Subcutaneous abdominal adipose tissue (tissue), 5 donors: ENCODE measurements around the gene ADD1.

Experiments
- H3K27ac ChIP-seq: one replicate; pipeline ENCODE4 v1.7.0; 2013; ENCODE audit warnings: low read depth, mild to moderate bottlenecking, inconsistent platforms, low read length, moderate library complexity
- H3K27me3 ChIP-seq, 5 donors: one replicate each; pipeline ENCODE4 v1.7.0; 2013; ENCODE audit warnings: low read length in 5 of 5, inconsistent platforms in 1 of 5; ENCODE audit not compliant: control insufficient read depth in 5 of 5, insufficient read depth in 4 of 5
- H3K36me3 ChIP-seq, 5 donors: one replicate each; pipeline ENCODE4 v1.7.0; 2013; ENCODE audit warnings: low read length in 5 of 5; ENCODE audit not compliant: control insufficient read depth in 5 of 5, insufficient read depth in 5 of 5
- H3K4me1 ChIP-seq, 5 donors: one replicate each; pipeline ENCODE4 v1.7.0; 2013; ENCODE audit warnings: low read length in 5 of 5, mild to moderate bottlenecking in 3 of 5, moderate library complexity in 1 of 5; ENCODE audit not compliant: control insufficient read depth in 5 of 5, insufficient read depth in 5 of 5
- H3K4me3 ChIP-seq, 5 donors: one replicate each; pipeline ENCODE4 v1.7.0; 2013; ENCODE audit warnings: low read length in 5 of 5, low read depth in 1 of 5
- H3K9ac ChIP-seq, 5 donors: one replicate each; pipeline ENCODE4 v1.7.0; 2013; ENCODE audit warnings: low read length in 5 of 5, mild to moderate bottlenecking in 4 of 5, moderate library complexity in 3 of 5
- H3K9me3 ChIP-seq, 5 donors: one replicate each; pipeline ENCODE4 v1.7.0; 2013; ENCODE audit warnings: low read length in 5 of 5; ENCODE audit not compliant: control insufficient read depth in 5 of 5
- donor health status: healthy.
- donor health status: healthy.
- donor health status: healthy.
- donor health status: healthy.
- donor health status: healthy.

ADD1 gene

DNA sequence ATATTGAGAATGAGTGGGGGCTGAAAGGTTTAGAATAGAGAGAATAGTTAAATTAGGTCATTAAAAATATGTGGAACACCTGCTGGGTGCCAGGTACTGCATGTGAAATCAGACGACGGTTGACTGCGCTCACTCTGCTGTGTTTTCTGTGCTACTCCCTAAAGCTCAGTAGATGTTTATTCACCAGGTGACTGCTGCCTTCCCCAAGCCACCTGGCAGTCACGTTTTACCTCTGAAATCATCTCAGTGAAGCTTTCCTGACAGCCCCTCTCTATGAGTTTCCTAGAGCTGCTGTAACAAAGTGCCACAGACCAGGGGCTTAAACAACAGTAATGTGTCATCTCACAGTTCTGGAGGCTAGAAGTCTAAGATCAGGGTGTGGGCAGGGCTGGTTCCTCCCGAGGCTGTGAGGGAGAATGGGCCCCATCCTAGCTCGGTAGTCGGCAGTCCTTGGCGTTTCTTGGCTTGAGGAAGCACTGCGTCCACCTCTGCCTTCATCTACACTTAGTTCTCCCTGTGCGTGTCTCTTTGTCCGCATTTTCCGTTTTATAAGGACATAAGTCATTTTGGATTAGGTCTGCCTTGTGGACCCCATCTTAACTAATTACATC is 25.3 kb downstream of the ADD1 start:
- Histone ChIP-seq H3K4me1 (peaks cover 10 to 67% (median 52%) of the 10 kb centered on the region in 5 donors), H3K36me3 (no peaks in the 10 kb centered on the region), H3K27ac (peak overlapping the region; percentile 48), H3K4me3 (peak overlapping the region in 3 of 5 donors; percentile 45 to 55 (median 53)), H3K9ac (peak overlapping the region in 2 of 5 donors; percentile 9 to 63), H3K9me3 (no peaks in the 10 kb centered on the region), H3K27me3 (no peaks in the 10 kb centered on the region)

DNA sequence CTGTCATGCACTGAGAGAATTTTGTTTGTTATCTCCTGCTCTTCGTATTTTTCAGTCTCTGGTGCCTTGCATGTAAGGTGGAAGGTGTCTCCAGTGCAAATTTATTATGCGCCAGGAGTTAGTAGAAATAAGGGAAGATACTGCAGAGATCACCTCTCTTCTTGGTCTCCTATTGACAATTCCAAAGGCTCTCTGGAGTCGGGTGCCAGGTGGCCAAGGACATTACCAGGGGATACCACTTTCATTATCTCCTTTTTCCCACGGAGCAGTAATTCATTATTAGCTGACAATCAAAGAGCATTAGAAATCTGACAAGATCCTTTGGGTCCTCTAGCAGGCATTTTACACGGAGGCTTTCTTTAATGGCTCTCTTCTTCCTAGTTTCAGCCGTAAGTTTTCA is 26.0 kb downstream of the ADD1 start:
- Histone ChIP-seq H3K4me1 (peaks cover 10 to 66% (median 53%) of the 10 kb centered on the region in 5 donors), H3K27ac (no peak overlapping the region)

DNA sequence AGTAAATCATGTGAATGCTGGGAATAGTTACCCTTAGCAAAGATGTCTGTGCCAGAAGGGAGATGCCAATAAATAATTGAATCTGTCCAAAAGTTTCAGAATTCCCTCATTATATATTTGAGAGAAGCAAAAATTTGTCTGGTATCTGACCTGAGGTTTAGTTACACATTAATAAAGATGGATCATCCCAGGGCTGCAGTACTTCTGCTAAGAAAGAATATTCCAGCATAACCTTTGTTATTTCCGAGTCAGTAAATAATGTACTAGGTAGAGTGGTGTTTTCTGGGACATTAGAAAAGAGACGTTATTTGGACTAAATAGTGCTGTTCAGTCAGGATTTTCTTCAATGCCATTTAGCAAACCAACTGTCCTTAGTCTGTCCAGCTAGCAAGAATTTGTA is 26.4 kb downstream of the ADD1 start:
- Histone ChIP-seq H3K9me3 (no peaks in the 10 kb centered on the region), H3K9ac (no peak overlapping the region), H3K27ac (no peak overlapping the region), H3K4me3 (no peak overlapping the region), H3K4me1 (peaks cover 10 to 64% (median 57%) of the 10 kb centered on the region in 5 donors), H3K27me3 (no peaks in the 10 kb centered on the region), H3K36me3 (no peaks in the 10 kb centered on the region)

More for the DNA sequence above, 26.0 kb downstream of the ADD1 start:
- Histone ChIP-seq H3K36me3 (no peaks in the 10 kb centered on the region), H3K27me3 (no peaks in the 10 kb centered on the region), H3K4me3 (no peak overlapping the region), H3K9me3 (no peaks in the 10 kb centered on the region), H3K9ac (no peak overlapping the region)

DNA sequence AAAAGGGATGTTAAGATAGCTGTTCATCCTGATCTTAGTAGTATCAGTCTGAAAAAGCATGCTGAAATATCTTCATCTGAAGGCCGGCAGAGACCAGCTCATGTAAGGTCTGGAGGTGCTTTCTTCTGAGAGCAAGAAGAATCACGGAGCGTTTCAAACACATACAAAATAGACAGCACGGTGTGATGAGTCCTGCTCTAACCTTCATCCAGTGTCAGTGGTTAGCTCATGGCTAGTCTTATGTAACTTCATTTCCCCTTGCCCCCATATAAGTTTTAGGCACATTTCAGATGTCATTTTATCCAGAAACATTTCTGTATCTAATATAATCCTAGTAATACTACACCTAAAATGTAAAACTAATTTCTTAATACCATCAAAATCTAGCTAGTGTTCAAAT is 27.8 kb downstream of the ADD1 start:
- Histone ChIP-seq H3K9me3 (no peaks in the 10 kb centered on the region), H3K27me3 (no peaks in the 10 kb centered on the region), H3K4me3 (no peak overlapping the region), H3K36me3 (peaks cover 3 to 7% (median 5%) of the 10 kb centered on the region in 5 donors), H3K4me1 (peaks cover 12 to 57% (median 51%) of the 10 kb centered on the region in 5 donors), H3K9ac (no peak overlapping the region), H3K27ac (no peak overlapping the region)

DNA sequence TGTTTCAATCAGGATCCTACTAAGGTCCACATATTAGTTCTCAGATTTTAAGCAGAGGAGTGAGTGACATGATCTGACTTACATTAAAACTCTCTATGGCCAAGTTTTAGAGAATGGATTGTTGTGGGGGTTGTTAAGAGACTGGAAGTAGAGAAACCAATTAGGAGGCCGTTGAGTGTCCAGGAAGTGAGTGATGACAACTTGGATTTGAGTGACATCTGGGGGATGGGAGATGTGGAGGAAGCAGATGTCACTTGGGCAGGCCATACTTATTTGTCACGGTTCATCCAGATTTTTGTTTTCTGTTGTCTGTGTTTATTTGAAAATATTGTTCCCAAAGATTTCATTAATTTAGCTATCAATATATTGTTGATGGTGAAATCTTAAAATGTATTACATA is 28.3 kb downstream of the ADD1 start:
- Histone ChIP-seq H3K36me3 (peaks cover 3 to 8% (median 6%) of the 10 kb centered on the region in 5 donors), H3K27me3 (no peaks in the 10 kb centered on the region), H3K4me3 (no peak overlapping the region), H3K4me1 (peaks cover 12 to 53% (median 50%) of the 10 kb centered on the region in 5 donors), H3K9me3 (no peaks in the 10 kb centered on the region), H3K9ac (no peak overlapping the region), H3K27ac (no peak overlapping the region)

DNA sequence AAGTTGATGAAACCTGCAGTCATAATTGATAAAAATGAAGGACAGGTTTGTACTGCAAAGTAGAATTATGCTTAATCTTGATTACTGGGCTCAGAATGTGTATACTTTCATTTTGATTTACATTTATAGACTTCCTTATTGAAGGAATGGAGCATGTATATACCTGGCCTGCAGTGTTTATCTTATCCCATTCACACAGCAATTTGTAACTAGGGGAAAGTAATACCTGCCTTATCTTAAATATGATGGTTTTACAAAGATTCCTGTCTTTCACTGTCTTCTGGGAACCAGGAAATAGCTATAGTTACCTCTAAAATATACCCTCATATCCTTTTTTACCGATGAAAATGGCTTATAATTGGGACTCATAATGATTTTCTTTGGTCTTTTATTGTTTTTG is 29.7 kb downstream of the ADD1 start:
- peaks cover 5 to 38% (median 38%) of the 10 kb centered on the region in 5 donors for H3K4me1 ChIP-seq
- no peak overlapping the region for H3K4me3 ChIP-seq
- H3K9me3 ChIP-seq: no peaks in the 10 kb centered on the region
- H3K27me3 ChIP-seq: no peaks in the 10 kb centered on the region
- H3K9ac ChIP-seq: no peak overlapping the region
- H3K27ac ChIP-seq: no peak overlapping the region
- H3K36me3 ChIP-seq: peaks cover 3 to 13% (median 8%) of the 10 kb centered on the region in 5 donors

DNA sequence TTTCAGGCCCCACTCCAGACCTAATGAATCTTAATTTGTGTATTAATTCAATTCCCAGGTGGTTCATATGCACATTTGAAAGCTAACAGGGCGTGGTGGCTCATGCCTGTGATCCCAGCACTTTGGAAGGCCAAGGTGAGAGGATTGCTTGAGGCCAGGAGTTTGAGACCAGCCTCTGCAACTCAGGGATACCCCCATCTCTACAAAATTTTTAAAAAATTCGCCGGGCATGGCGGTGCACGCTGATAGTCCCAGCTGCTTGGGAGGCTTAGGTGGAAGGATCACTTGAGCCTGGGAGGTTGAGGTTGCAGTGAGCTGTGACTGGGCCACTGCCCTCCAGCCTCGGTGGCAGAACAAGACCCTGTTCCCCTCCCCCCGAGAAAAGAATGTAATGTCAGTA is 31.2 kb downstream of the ADD1 start:
- Histone ChIP-seq H3K4me3 (no peak overlapping the region), H3K4me1 (peaks cover 2 to 23% (median 22%) of the 10 kb centered on the region in 5 donors), H3K27ac (no peak overlapping the region), H3K27me3 (no peaks in the 10 kb centered on the region), H3K9me3 (no peaks in the 10 kb centered on the region), H3K9ac (no peak overlapping the region), H3K36me3 (peaks cover 6 to 25% (median 22%) of the 10 kb centered on the region in 5 donors)

DNA sequence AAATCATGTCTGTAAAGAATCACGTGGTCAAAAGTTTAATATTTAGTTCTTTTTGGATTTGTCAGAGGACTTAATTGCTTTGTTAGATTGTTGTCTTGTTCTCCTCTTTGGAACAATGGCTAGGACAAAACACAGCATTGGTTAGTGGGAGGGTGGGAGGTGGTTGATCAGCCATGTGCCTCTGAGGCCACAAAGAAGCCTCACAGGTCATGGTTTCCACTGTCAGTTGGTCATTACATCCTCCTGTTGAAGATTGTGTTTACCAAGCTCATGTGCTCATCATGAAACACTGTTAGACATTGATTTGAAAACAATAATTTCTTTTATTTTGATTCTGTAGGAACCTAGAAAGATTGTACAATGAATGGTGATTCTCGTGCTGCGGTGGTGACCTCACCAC is 31.9 kb downstream of the ADD1 start:
- H3K9me3 ChIP-seq: no peaks in the 10 kb centered on the region
- H3K4me1 ChIP-seq: peaks cover 2 to 17% (median 15%) of the 10 kb centered on the region in 5 donors
- H3K36me3 ChIP-seq: peaks cover 9 to 29% (median 25%) of the 10 kb centered on the region in 5 donors
- H3K27me3 ChIP-seq: no peaks in the 10 kb centered on the region
- H3K4me3 ChIP-seq: no peak overlapping the region
- H3K27ac ChIP-seq: no peak overlapping the region
- H3K9ac ChIP-seq: no peak overlapping the region

DNA sequence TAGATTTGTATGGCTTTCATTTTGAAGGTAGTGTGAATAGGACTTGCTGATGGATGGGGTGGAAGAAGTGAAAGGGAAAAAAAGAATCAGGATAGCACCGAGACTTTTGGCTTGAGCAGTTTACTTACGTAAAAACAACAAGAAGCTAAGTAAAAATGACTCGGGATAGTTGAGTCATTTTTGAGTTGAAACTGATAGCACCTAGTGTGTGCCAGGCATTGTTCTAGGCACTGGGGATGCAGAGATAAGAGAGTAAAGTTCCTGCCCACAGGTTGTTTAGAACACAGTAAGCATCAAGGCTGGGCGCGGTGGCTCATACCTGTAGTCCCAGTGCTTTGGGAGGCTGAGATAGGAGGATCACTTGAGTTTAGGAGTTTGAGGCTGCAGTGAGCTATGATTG is 34.7 kb downstream of the ADD1 start:
- Histone ChIP-seq H3K27ac (no peak overlapping the region), H3K4me3 (no peak overlapping the region), H3K36me3 (peaks cover 17 to 44% (median 35%) of the 10 kb centered on the region in 5 donors), H3K27me3 (no peaks in the 10 kb centered on the region), H3K9me3 (no peaks in the 10 kb centered on the region), H3K4me1 (peaks cover 2 to 14% (median 10%) of the 10 kb centered on the region in 5 donors), H3K9ac (no peak overlapping the region)

DNA sequence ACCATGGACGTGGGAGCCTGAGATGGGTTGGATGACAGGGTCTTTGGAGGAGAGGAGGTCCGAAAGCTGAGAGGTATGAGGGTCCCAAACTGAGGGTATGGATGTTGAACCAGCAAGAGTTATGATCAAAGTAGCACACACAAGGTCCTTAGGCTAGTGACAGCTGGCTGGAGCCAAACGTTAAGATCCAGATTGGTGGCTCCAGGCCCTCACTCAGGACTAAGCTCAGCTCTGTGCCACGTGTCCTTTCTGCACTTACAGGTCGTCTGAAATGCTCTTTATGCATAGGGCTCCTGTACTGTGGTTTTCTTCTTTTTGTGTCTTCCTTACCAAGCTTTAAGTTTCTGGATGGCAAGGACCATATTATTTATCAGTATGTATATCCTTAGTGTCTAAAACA is 35.4 kb downstream of the ADD1 start:
- no peak overlapping the region for H3K27ac ChIP-seq
- H3K27me3 ChIP-seq: no peaks in the 10 kb centered on the region
- H3K4me1 ChIP-seq: peaks cover 2 to 12% (median 8%) of the 10 kb centered on the region in 5 donors
- H3K36me3 ChIP-seq: peaks cover 20 to 45% (median 35%) of the 10 kb centered on the region in 5 donors
- H3K9me3 ChIP-seq: no peaks in the 10 kb centered on the region
- H3K4me3 ChIP-seq: no peak overlapping the region
- no peak overlapping the region for H3K9ac ChIP-seq
